ENCODE data around the gene CDH13. TPM values are rescaled to one million over a fixed set of nuclear protein-coding genes. Genes with fewer than 3 reads are reported as not detected.

CDH13 gene
- polyA plus RNA-seq, 1 donor = 49.6 TPM

- DNase-seq (ENCODE audit: low read depth) = no peak
Measured at GRCh38 chr16:82841108-82841507, 214.3 kb downstream of the CDH13 start.

GRCh38 chr16:82843606-82844271 is 217.0 kb downstream of the CDH13 start:
- no peak for DNase-seq (ENCODE audit: low read depth)

- DNase-seq (ENCODE audit: low read depth) = no peak
Measured at GRCh38 chr16:82845116-82845515, 218.3 kb downstream of the CDH13 start.

DNA sequence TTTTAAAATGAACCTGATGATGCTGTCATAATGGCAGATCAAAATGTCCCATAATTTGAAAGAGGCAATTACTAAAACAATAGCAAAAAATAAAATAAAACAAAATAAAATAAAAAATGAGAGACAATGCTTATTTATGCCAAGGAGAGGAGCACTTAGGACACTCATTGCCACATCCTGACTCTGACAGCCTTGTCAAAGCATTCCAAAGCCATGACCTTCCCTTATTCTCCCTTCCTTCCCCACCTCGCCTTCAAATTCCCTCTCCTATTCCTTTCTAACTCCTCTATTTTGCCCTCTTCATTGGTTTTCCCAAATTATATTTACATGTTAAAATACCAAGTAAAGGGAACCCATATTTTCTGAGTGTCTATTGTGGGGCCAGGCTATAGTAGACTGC is 220.0 kb downstream of the CDH13 start:
- DNase-seq (ENCODE audit: low read depth) = no peak

GRCh38 chr16:82848013-82848412 is 221.2 kb downstream of the CDH13 start:
- no peak for DNase-seq (ENCODE audit: low read depth)

DNA sequence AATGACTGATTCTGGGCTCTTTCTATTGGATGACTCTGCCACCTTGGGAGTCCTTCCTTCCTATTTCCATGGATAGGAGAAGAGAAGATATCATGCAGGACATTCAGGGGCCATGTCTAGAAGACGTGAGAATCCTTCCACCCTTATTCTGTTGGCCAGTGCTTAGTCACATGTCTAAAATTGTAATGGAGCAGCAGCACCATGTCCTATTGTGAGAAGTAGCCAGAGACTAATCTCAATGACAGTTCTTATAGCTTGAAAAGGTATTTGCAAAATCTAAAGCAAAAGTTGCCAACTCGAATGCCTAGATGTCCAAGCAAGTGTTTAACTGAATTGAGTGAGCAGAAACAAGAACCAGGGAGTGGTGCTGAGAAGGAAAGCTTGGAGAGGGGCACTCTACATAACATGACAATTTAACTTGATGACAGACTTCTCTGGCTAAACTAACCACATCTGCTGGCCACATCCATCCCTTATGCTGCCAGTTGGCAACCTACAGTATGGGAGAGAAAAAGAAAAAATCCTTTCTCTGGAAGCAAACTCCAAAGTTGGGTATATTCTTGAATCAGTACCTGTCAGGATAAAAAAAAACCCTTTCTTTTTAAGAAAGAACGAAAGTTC is 225.7 kb downstream of the CDH13 start:
- DNase-seq (ENCODE audit: low read depth) = no peak

GRCh38 chr16:82855471-82855870 is 228.7 kb downstream of the CDH13 start:
- DNase-seq (ENCODE audit: low read depth) = no peak

GRCh38 chr16:82857693-82858365 is 231.1 kb downstream of the CDH13 start:
- DNase-seq (ENCODE audit: low read depth) = no peak

DNA sequence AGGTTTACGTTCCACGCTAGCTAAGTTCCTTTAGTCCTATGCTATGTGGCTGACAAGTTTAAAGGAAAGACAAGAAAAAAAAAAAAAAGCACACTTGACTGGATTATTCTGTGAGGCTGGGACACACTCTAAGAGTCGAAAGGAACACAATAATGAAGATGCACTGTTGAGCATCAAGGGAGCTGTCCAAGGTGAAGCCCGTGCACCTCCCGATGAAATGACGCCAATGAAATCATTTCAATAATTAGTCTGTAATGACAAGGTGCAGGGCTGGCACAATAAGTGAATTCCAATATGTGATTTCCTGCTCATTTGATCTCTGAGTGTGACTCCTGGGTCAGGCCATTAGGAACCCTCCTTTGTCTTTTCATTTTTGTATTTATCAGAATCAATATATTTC is 232.9 kb downstream of the CDH13 start:
- DNase-seq (ENCODE audit: low read depth) = no peak

- no peak for DNase-seq (ENCODE audit: low read depth)
Measured at GRCh38 chr16:82860071-82860470, 233.3 kb downstream of the CDH13 start.

DNA sequence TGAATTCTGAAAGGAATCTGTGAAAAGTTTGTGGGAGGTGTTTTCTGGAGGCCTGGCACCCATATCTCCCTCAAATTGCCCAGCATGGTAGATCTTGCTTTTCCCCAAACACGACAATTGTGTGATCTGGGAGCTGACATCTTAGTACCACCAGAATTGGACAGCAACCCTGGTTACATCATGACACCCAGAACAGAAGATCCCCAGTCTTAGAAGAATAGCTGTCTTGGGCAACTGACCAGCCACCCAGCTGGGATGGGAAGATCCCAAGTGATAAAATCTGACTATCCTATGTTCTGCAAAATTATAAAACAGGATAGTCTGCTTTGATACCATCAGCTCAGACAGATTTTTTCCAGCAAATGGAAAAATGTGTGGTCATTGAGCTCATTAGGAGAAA is 235.3 kb downstream of the CDH13 start:
- DNase-seq (ENCODE audit: low read depth) = no peak

DNA sequence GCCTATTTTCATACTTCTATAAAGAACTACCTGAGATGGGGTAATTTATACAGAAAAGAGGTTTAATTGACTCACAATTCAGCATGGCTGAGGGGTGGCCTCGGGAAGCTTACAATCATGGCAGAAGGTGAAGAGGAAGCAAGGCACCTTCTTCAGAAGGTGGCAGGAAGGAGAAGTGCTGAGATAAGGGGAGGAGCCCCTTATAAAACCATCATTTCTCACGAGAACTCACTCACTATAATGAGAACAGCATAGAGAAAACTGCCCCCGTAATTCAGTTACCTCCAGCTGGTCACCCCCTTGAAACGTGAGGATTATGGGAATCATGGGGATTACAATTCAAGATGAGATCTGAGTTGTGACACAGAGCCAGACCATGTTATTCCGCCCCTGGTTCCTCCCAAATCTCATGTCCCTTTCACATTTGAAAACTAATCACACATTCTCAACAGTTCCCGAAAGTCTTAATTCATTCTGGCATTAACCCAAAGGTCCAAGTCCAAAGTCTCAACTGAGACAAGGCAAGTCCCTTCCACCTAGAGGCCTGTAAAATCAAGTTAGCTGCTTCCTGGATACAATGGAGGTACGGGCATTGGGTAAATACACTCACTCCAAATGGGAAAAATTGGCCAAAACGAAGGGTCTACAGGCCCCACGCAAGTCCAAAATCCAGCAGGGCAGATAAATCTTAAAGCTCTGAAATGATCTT is 237.7 kb downstream of the CDH13 start:
- DNase-seq (ENCODE audit: low read depth) = no peak

DNA sequence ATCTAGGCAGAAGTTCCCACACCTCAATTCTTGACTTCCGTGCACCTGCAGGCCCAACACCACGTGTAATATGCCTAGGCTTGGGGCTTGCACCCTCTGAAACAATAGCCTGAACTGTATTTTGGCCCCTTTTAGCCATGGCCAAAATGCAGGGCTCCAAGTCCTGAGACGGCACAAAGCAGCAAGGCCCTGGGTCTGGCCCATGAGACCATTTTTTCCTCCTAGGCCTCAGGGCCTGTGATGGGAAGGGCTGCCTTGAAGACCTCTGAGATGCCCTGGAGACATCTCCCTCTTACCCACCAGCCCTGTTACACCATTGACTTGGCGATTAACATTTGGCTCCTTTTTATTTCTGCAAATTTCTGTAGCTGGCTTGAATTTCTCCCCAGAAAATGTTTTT is 238.6 kb downstream of the CDH13 start:
- no peak for DNase-seq (ENCODE audit: low read depth)

- no peak for DNase-seq (ENCODE audit: low read depth)
Measured at GRCh38 chr16:82867485-82867884, 240.7 kb downstream of the CDH13 start.

DNA sequence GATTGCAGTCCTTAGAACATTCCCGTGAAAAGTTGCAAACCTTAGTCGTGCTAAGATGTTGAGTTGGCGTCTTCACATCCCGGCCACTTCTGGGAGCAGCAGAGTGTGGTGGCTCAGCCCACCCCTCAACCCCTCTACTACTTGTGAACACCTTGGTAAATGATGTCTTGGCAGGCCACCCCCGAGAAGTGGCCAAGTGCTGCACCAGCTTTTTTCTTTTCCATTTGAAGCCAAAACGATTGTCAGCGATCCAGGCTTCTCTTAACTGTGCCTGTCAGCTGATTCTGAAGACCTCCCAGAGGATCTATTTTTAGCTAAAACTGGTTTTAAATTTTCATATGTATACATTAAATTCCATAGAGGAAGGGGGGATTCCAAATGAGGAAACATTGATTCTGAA is 247.5 kb downstream of the CDH13 start:
- DNase-seq (ENCODE audit: low read depth) = no peak

DNA sequence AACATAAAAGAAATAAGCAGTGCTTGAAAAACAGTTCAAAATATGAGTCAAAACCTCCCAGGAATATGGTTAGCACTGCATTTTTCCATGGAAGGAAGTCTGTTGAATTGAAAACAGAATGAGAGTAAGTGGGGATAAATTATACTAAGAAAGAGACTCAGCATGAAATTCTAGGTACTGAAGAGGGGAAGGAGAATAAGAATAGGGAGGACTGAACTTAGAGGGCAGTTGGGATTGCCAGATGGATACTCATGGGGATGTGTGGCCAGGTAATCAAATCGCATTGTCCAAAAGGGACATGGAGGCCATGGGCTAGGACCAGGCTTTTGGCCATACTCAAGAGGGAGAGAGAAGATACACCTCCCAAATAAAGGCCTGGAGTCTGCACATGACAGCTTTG is 247.9 kb downstream of the CDH13 start:
- no peak for DNase-seq (ENCODE audit: low read depth)

DNA sequence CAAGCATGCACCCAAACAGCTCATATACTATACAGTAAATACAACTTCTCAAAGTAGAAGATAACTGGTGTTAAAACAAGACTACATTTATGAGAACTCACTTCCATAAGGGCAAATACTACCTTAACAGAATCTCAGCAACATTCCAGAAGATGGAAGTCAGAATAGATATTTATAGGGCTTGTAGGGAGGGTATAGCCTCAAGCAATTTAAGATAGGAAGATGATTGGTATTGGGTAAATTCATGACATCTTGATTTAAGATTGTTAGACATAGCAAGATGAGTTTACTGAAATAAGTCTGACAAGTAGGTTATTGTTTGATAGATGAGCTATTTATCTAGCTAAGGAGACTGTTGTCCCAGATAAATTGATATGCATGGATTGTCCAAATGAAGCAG is 250.2 kb downstream of the CDH13 start:
- DNase-seq (ENCODE audit: low read depth) = no peak

DNA sequence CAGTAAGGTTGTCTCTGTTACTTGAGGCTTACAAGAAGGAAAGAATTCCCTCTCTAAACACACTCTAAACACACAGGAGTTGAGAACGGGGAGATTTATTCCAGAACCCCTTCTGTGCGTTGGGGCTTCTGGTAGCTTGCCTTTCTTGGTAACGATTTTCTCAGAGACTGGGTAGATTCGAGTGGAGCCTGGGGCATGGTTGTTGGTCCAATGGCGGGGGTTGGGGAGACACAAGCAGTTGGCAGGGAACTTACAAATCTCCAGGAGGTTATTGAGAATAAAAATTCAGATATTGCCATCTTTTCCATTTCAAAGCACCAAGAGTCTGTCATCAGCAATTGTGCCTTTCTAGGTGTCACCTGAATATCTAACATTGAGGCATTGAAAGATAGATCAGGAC is 251.7 kb downstream of the CDH13 start:
- no peak for DNase-seq (ENCODE audit: low read depth)

GRCh38 chr16:82880346-82880745 is 253.6 kb downstream of the CDH13 start:
- no peak for DNase-seq (ENCODE audit: low read depth)

DNA sequence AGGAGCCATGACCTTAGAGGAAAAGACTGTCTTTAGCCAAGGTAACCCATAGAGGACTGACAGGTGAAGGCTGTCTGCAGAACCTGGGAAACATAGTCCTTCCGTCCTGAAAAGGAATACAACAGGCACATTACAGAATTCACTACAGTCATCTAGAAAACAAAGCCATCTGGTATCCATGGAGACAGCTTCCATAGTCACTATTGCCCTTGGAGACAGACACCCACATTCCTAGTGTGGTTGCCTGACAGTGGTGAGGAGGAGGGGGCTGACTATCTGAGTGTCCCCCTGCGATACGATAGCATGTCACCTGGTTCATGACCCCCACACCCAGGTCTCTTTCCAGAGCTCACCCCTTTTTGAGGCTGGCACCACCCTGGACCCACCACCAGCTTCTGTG is 254.7 kb downstream of the CDH13 start:
- no peak for DNase-seq (ENCODE audit: low read depth)

GRCh38 chr16:82882226-82882625 is 255.5 kb downstream of the CDH13 start:
- DNase-seq (ENCODE audit: low read depth) = no peak

DNA sequence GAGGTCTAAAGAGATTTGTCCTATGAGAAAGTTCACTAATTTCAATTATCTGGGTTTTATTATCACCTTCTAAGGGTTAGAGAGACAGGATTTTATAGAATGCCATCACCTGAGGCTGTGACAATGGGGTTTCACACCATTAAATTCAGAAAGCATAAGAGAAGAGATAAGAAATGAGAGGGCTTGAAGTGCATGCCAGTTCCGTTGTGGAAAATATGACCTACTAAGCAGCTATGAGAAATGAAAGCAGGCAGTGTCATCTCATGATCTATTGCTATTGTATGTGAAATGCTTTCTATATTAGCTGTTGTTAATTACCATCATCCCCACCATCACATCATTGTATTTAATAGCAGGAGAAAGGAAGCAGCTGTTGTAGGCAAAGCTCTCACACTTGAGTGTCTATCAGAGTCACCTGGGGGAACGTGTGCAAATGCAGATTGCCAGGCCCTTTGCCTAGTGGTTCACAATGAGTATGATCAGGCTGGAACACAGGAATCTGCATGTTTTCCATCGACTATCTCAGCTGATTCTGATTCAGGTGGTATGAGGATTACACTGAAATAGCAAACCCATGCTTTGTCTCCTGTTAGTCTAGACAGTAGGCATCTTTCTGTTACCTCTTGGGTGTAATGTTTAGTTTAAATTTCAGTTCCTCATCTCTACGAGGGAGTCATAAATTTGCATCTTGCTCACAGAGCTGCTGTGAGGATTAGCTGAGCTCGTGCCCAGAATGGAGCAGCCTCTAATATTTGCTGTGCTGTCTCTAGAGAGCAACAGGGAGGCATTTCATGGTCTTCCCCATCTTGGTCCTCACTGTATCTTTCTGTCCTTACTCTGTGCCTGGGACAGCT is 256.4 kb downstream of the CDH13 start:
- no peak for DNase-seq (ENCODE audit: low read depth)

Data from forelimb muscle (tissue), 1 donor.